ENCODE data around the gene CENPW. TPM values are rescaled to one million over a fixed set of nuclear protein-coding genes. Genes with fewer than 3 reads are reported as not detected.

CENPW gene
- total RNA-seq, 4 donors from 2014 or later, result not detected

- Histone ChIP-seq H3K4me3 (no peak overlapping the region), H3K36me3 (no peaks in the 10 kb centered on the region), H3K9me3 (peaks cover 0 to 9% (median 2%) of the 10 kb centered on the region in 4 donors), H3K4me1 (no peaks in the 10 kb centered on the region), H3K27me3 (no peaks in the 10 kb centered on the region), H3K27ac (no peak overlapping the region)
- 83 to 84% methylated on average over 2 of the region's 2 CpGs for WGBS, 2 donors
- no peak for DNase-seq (ENCODE audit: low spot score in 2 of 2)
- TF ChIP-seq POLR2A (IDR thresholded peaks at IDR 0.05) (no peak), EP300 (IDR thresholded peaks at IDR 0.05) (no peak)
- TF ChIP-seq, protein P1, sequence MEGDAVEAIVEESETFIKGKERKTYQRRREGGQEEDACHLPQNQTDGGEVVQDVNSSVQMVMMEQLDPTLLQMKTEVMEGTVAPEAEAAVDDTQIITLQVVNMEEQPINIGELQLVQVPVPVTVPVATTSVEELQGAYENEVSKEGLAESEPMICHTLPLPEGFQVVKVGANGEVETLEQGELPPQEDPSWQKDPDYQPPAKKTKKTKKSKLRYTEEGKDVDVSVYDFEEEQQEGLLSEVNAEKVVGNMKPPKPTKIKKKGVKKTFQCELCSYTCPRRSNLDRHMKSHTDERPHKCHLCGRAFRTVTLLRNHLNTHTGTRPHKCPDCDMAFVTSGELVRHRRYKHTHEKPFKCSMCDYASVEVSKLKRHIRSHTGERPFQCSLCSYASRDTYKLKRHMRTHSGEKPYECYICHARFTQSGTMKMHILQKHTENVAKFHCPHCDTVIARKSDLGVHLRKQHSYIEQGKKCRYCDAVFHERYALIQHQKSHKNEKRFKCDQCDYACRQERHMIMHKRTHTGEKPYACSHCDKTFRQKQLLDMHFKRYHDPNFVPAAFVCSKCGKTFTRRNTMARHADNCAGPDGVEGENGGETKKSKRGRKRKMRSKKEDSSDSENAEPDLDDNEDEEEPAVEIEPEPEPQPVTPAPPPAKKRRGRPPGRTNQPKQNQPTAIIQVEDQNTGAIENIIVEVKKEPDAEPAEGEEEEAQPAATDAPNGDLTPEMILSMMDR (IDR thresholded peaks at IDR 0.05), result no peak
Measured at GRCh38 chr6:126377594-126378153, 37.8 kb downstream of the CENPW start.

- Histone ChIP-seq H3K4me3 (no peak overlapping the region), H3K9me3 (peaks cover 0 to 28% (median 6%) of the 10 kb centered on the region in 4 donors), H3K27me3 (no peaks in the 10 kb centered on the region), H3K36me3 (no peaks in the 10 kb centered on the region), H3K4me1 (no peaks in the 10 kb centered on the region), H3K27ac (no peak overlapping the region)
- TF ChIP-seq POLR2A (IDR thresholded peaks at IDR 0.05) (no peak), EP300 (IDR thresholded peaks at IDR 0.05) (no peak)
- TF ChIP-seq, protein P1 (IDR thresholded peaks at IDR 0.05), result no peak
- WGBS, 2 donors, result 24% methylated on average over 1 of the region's 1 CpG
- DNase-seq (ENCODE audit: low spot score in 2 of 2), result no peak
Measured at GRCh38 chr6:126380072-126380583, 40.2 kb downstream of the CENPW start.

DNA sequence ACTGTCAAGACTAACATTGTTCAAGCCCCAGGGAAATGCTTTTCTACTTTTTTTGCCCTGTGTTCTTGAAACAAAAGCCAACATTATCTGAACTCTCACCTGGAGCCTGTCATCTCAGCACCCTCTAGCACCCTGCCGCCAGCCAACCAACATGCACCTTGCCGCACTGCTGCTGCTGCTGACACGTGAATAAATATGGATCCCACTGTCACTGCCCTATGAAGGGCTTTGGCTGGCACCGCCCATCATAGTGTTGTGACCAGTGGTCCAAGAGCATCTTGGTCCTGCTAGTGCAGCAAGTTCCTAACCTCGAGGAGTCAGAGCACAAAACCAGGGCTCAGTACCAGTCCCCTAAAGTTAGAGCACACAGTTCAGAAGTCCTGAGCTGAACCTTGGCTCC lies 41.6 kb downstream of the CENPW start:
- Histone ChIP-seq H3K9me3 (peaks cover 0 to 33% (median 8%) of the 10 kb centered on the region in 4 donors), H3K36me3 (no peaks in the 10 kb centered on the region), H3K4me1 (no peaks in the 10 kb centered on the region), H3K27me3 (no peaks in the 10 kb centered on the region), H3K4me3 (no peak overlapping the region), H3K27ac (no peak overlapping the region)
- WGBS, 2 donors, result 92 to 100% methylated on average over 5 of the region's 5 CpGs
- no peak for DNase-seq (ENCODE audit: low spot score in 2 of 2)
- TF ChIP-seq, protein P1 (IDR thresholded peaks at IDR 0.05), result no peak
- no peak for TF ChIP-seq EP300 (IDR thresholded peaks at IDR 0.05)

- TF ChIP-seq EP300 (IDR thresholded peaks at IDR 0.05) (no peak), POLR2A (IDR thresholded peaks at IDR 0.05) (no peak)
- TF ChIP-seq, protein P1 (IDR thresholded peaks at IDR 0.05), result no peak
- H3K36me3 ChIP-seq, result no peaks in the 10 kb centered on the region
- no peak for DNase-seq (ENCODE audit: low spot score in 2 of 2)
- H3K9me3 ChIP-seq, result peaks cover 0 to 33% (median 8%) of the 10 kb centered on the region in 4 donors
- no peak overlapping the region for H3K4me3 ChIP-seq
- H3K27ac ChIP-seq, result no peak overlapping the region
- H3K4me1 ChIP-seq, result no peaks in the 10 kb centered on the region
- no peaks in the 10 kb centered on the region for H3K27me3 ChIP-seq
Measured at GRCh38 chr6:126383203-126383602, 43.3 kb downstream of the CENPW start.

DNA sequence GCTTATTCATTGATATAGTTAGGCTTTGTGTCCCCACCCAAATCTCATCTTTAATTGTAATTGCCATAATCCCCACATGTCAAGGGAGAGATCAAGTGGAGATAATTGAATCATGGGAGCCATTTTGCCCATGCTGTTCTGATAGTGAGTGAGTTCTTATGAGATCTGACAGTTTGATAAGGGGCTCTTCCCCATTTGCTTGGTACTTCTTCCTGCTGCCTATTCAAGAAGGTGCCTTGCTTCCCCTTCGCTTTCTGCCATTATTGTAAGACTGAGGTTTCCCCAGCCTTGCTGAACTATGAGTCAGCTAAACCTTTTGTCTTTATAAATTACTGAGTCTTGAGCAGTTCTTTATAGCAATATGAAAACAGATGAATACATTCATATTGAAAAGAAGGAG lies 45.6 kb downstream of the CENPW start:
- H3K27ac ChIP-seq, result no peak overlapping the region
- H3K4me3 ChIP-seq, result no peak overlapping the region
- no peaks in the 10 kb centered on the region for H3K4me1 ChIP-seq
- WGBS, 2 donors, result 92 to 93% methylated on average over 1 of the region's 1 CpG
- peaks cover 0 to 33% (median 8%) of the 10 kb centered on the region in 4 donors for H3K9me3 ChIP-seq
- H3K36me3 ChIP-seq, result no peaks in the 10 kb centered on the region
- DNase-seq (ENCODE audit: low spot score in 2 of 2), result no peak
- no peaks in the 10 kb centered on the region for H3K27me3 ChIP-seq
- TF ChIP-seq POLR2A (IDR thresholded peaks at IDR 0.05), result no peak
- no peak for TF ChIP-seq EP300 (IDR thresholded peaks at IDR 0.05)
- TF ChIP-seq, protein P1 (IDR thresholded peaks at IDR 0.05), result no peak

All from tibial nerve (tissue), 4 donors.